PC-9 (cell line): ENCODE measurements around the gene SLCO4A1. TPM values are rescaled to one million over a fixed set of nuclear protein-coding genes. Genes with fewer than 3 reads are reported as not detected.

Experiments used
- BruUV-seq: library from RNA; stranded (reverse); fragments of 400-500 nt; replicated peaks from 2 replicates; lab custom pipeline; 2021; lab: Mats Ljungman, UMichigan
- CTCF ChIA-PET: fragments of 300-600 bp; sonication (Branson Sonifier 250); formaldehyde crosslinking; loops from one replicate; lab custom pipeline; 2022; ENCODE audit warnings: antibody characterized with exemption; lab: Charles Lee
- POLR2A ChIA-PET: fragments of 300-600 bp; sonication (Branson Sonifier 250); formaldehyde crosslinking; loops from one replicate; lab custom pipeline; 2022; ENCODE audit warnings: antibody characterized with exemption; ENCODE audit not compliant: unreplicated experiment; lab: Charles Lee
- DNase-seq, 2 experiments: peaks; one replicate each; pipeline versions ENCODE4 v3.0.0 to v3.0.0-alpha.2; 2015 to 2022; ENCODE audit warnings: mixed read lengths in 1 of 2
- H2AFZ ChIP-seq: fragments of 200-600 bp; sonication (generic); 2 replicates; pipeline ENCODE4 v1.8.1; 2017; ENCODE audit warnings: antibody characterized with exemption
- H3F3A ChIP-seq: fragments of 200-600 bp; sonication (generic); 2 replicates; pipeline ENCODE4 v1.8.1; 2017; ENCODE audit warnings: antibody characterized with exemption, mild to moderate bottlenecking, low read depth; ENCODE audit not compliant: insufficient read depth
- H3K27ac ChIP-seq: fragments of 200-600 bp; sonication (generic); 2 replicates; pipeline ENCODE4 v1.6.1; 2016; ENCODE audit warnings: mixed run types
- H3K27me3 ChIP-seq: fragments of 200-600 bp; sonication (generic); 2 replicates; pipeline ENCODE4 v1.6.1; 2016; ENCODE audit warnings: low read depth, mixed run types; ENCODE audit not compliant: insufficient read depth
- H3K36me3 ChIP-seq: fragments of 200-600 bp; sonication (generic); 2 replicates; pipeline ENCODE4 v1.6.1; 2016; ENCODE audit warnings: low read depth, mixed run types
- H3K4me1 ChIP-seq: fragments of 200-600 bp; sonication (generic); replicated peaks from 2 replicates; pipeline ENCODE4 v1.6.1; 2016; ENCODE audit warnings: mixed run types; ENCODE audit not compliant: insufficient read depth
- H3K4me2 ChIP-seq: fragments of 200-600 bp; sonication (generic); 2 replicates; pipeline ENCODE4 v1.6.1; 2017; ENCODE audit warnings: mixed run types
- H3K4me3 ChIP-seq: fragments of 200-600 bp; sonication (generic); 2 replicates; pipeline ENCODE4 v1.6.1; 2016; ENCODE audit warnings: mixed run types
- H3K79me2 ChIP-seq: fragments of 200-600 bp; sonication (generic); 2 replicates; pipeline ENCODE4 v1.6.1; 2017; ENCODE audit warnings: low read depth, mixed run types
- H3K9me2 ChIP-seq: fragments of 200-600 bp; sonication (generic); 2 replicates; pipeline ENCODE4 v1.8.1; 2017; ENCODE audit warnings: mild to moderate bottlenecking; ENCODE audit not compliant: insufficient read depth
- H3K9me3 ChIP-seq: fragments of 200-600 bp; sonication (generic); 2 replicates; pipeline ENCODE4 v1.8.1; 2016; ENCODE audit warnings: low read depth; ENCODE audit not compliant: insufficient read depth
- H4K20me1 ChIP-seq: fragments of 200-600 bp; sonication (generic); 2 replicates; pipeline ENCODE4 v1.8.1; 2017; ENCODE audit not compliant: insufficient read depth
- CTCF ChIP-seq: fragments of 200-600 bp; sonication (generic); conservative IDR thresholded peaks from 2 replicates; pipeline ENCODE4 v1.6.1; 2017; ENCODE audit warnings: mixed run types, antibody characterized with exemption, mild to moderate bottlenecking, moderate library complexity
- EZH2 ChIP-seq: fragments of 200-600 bp; sonication (generic); IDR thresholded peaks from 2 replicates; pipeline ENCODE4 v1.8.0; 2017; ENCODE audit warnings: antibody characterized with exemption, low read depth
- intact Hi-C: fragments of 100-400 bp; cut with micrococcal nuclease; formaldehyde crosslinking; loops from one replicate; pipeline ENCODE4 v1.10.0; 2022; ENCODE audit not compliant: unreplicated experiment
- total RNA-seq: library from RNA; stranded (reverse); gene quantifications from 2 replicates; pipeline ENCODE4 v1.2.3, GENCODE V29; 2021

SLCO4A1 gene
- total RNA-seq, 1 experiment from 2014 or later, result 19.3 TPM

GRCh38 chr20:62651285-62652021 is 9.2 kb downstream of the SLCO4A1 start:
- CTCF ChIA-PET, result no interaction called here
- TF ChIP-seq EZH2, result no peak
- TF ChIP-seq CTCF, result no peak
- Histone ChIP-seq H3K4me2 (peak overlapping the region; percentile 39), H3K79me2 (peaks cover 98% of the 10 kb centered on the region), H3K4me3 (no peak overlapping the region), H3K36me3 (peaks cover 29% of the 10 kb centered on the region; the same call in 1 of the 2 replicates), H3K27me3 (no peaks in the 10 kb centered on the region), H3F3A (peaks cover 46% of the 10 kb centered on the region; the same call in 1 of the 2 replicates), H3K4me1 (peaks cover 44% of the 10 kb centered on the region), H3K9me2 (no peaks in the 10 kb centered on the region), H3K9me3 (no peaks in the 10 kb centered on the region), H2AFZ (no peak overlapping the region), H3K27ac (peak overlapping the region; percentile 43), H4K20me1 (peaks cover 93% of the 10 kb centered on the region)
- POLR2A ChIA-PET, result no interaction called here
- DNase-seq, result peak in 1 of 2 experiments; percentile 37
- intact Hi-C loops, result loop anchor here (1.0 to 5.0 kb wide), 3 partner anchors 7 to 349 kb away; partner anchors contain the start of gene ADRM1
- BruUV-seq, result no TSS peak

- Histone ChIP-seq H3F3A (peaks cover 53% of the 10 kb centered on the region; the same call in 1 of the 2 replicates), H3K27ac (peak overlapping the region; percentile 59), H3K4me1 (peaks cover 36% of the 10 kb centered on the region), H3K27me3 (no peaks in the 10 kb centered on the region), H3K9me3 (no peaks in the 10 kb centered on the region), H4K20me1 (peaks cover 93% of the 10 kb centered on the region), H3K36me3 (peaks cover 33% of the 10 kb centered on the region; the same call in 1 of the 2 replicates), H2AFZ (no peak overlapping the region), H3K79me2 (peaks cover 98% of the 10 kb centered on the region), H3K9me2 (no peaks in the 10 kb centered on the region), H3K4me2 (peak overlapping the region; percentile 64), H3K4me3 (0 out of 2 replicates have a peak overlapping the region, but pooled peaks have one; percentile 19)
- POLR2A ChIA-PET, result interaction anchor here (0.6 to 0.9 kb wide), 3 partner anchors 9 to 52 kb away, joined by 4 to 5 read pairs (median 4); no protein-coding TSS in a partner anchor
- intact Hi-C loops, result loop anchor here (1.0 to 5.0 kb wide), 3 partner anchors 8 to 350 kb away; partner anchors contain the start of gene ADRM1
- CTCF ChIA-PET, result interaction anchor here (0.6 to 0.8 kb wide), 2 partner anchors 36 to 121 kb away, joined by 3 read pairs; no protein-coding TSS in a partner anchor
- no peak for TF ChIP-seq EZH2
- no peak for TF ChIP-seq CTCF
- DNase-seq, result peak; percentile 94
- no TSS peak for BruUV-seq
Measured at GRCh38 chr20:62652041-62652893, 10.0 kb downstream of the SLCO4A1 start.

- Histone ChIP-seq H3K27ac (peak overlapping the region; percentile 59), H2AFZ (no peak overlapping the region), H3K4me3 (no peak overlapping the region), H3K9me3 (no peaks in the 10 kb centered on the region), H3K4me2 (peak overlapping the region; percentile 64), H3K36me3 (peaks cover 38% of the 10 kb centered on the region), H3F3A (peaks cover 60% of the 10 kb centered on the region; the same call in 1 of the 2 replicates), H3K4me1 (peaks cover 33% of the 10 kb centered on the region), H4K20me1 (peaks cover 93% of the 10 kb centered on the region), H3K27me3 (no peaks in the 10 kb centered on the region), H3K79me2 (peaks cover 98% of the 10 kb centered on the region), H3K9me2 (no peaks in the 10 kb centered on the region)
- ChIA-PET CTCF (no interaction called here), POLR2A (interaction anchor here (0.6 to 0.9 kb wide), 3 partner anchors 10 to 51 kb away, joined by 4 to 5 read pairs (median 4); no protein-coding TSS in a partner anchor)
- intact Hi-C loops, result loop anchor here (1.0 to 5.0 kb wide), 3 partner anchors 9 to 351 kb away; partner anchors contain the start of gene ADRM1
- BruUV-seq, result no TSS peak
- TF ChIP-seq EZH2 (no peak), CTCF (no peak)
- DNase-seq, result no peak
Measured at GRCh38 chr20:62652894-62653305, 10.6 kb downstream of the SLCO4A1 start.
